Trophoblast cell (in vitro differentiated cells and primary cell): ENCODE data around the gene PIK3R6.

Source experiments
- DNase-seq, 2 donors: peaks; one replicate each; pipeline ENCODE4 v3.0.0-alpha.2; 2016
- H2AFZ ChIP-seq: 2 replicates; pipeline ENCODE4 v1.6.1; 2013; ENCODE audit warnings: low read length, moderate library complexity, mild to moderate bottlenecking; ENCODE audit not compliant: insufficient read depth, poor library complexity
- H2AK5ac ChIP-seq: 2 replicates; pipeline ENCODE4 v1.6.1; 2013; ENCODE audit warnings: mild to moderate bottlenecking, low read length
- H2BK120ac ChIP-seq: 2 replicates; pipeline ENCODE4 v1.6.1; 2013; ENCODE audit warnings: low read length, mild to moderate bottlenecking, moderate library complexity; ENCODE audit not compliant: insufficient read depth, poor library complexity
- H2BK12ac ChIP-seq: 2 replicates; pipeline ENCODE4 v1.6.1; 2013; ENCODE audit warnings: mild to moderate bottlenecking, low read length, moderate library complexity
- H2BK5ac ChIP-seq: 2 replicates; pipeline ENCODE4 v1.6.1; 2013; ENCODE audit warnings: low read length, low read depth, moderate library complexity, mild to moderate bottlenecking; ENCODE audit not compliant: poor library complexity
- H3K14ac ChIP-seq: 2 replicates; pipeline ENCODE4 v1.6.1; 2013; ENCODE audit warnings: mild to moderate bottlenecking, low read length
- H3K18ac ChIP-seq: 2 replicates; pipeline ENCODE4 v1.6.1; 2013; ENCODE audit warnings: mild to moderate bottlenecking, low read length
- H3K23ac ChIP-seq: 2 replicates; pipeline ENCODE4 v1.6.1; 2013; ENCODE audit warnings: low read length
- H3K27ac ChIP-seq: 2 replicates; pipeline ENCODE4 v1.5.1; 2013; ENCODE audit warnings: low read depth, mild to moderate bottlenecking, inconsistent platforms, low read length, moderate library complexity
- H3K27me3 ChIP-seq: 2 replicates; pipeline ENCODE4 v1.6.1; 2013; ENCODE audit warnings: inconsistent platforms, mild to moderate bottlenecking, low read length, moderate library complexity; ENCODE audit not compliant: insufficient read depth
- H3K36me3 ChIP-seq, 2 experiments: 1 replicate in 1 of 2; 2 replicates in 1 of 2; pipeline ENCODE4 v1.6.1; 2013; ENCODE audit warnings: low read length in 2 of 2, mild to moderate bottlenecking in 2 of 2, moderate library complexity in 1 of 2; ENCODE audit not compliant: insufficient read depth in 2 of 2, control insufficient read depth in 1 of 2
- H3K4ac ChIP-seq: 2 replicates; pipeline ENCODE4 v1.6.1; 2013; ENCODE audit warnings: low read depth, mild to moderate bottlenecking, low read length, moderate library complexity
- H3K4me1 ChIP-seq, 2 experiments: 1 replicate in 1 of 2; 2 replicates in 1 of 2; pipeline ENCODE4 v1.6.1; 2013; ENCODE audit warnings: low read length in 2 of 2, mild to moderate bottlenecking in 2 of 2, moderate library complexity in 1 of 2; ENCODE audit not compliant: insufficient read depth in 2 of 2, control insufficient read depth in 1 of 2
- H3K4me2 ChIP-seq: 2 replicates; pipeline ENCODE4 v1.6.1; 2013; ENCODE audit warnings: inconsistent platforms, mild to moderate bottlenecking, low read length, moderate library complexity
- H3K4me3 ChIP-seq: 2 replicates; pipeline ENCODE4 v1.5.1; 2013; ENCODE audit warnings: mild to moderate bottlenecking, low read depth, low read length, inconsistent platforms
- H3K79me1 ChIP-seq: one replicate; pipeline ENCODE4 v1.6.1; 2013; ENCODE audit warnings: low read length
- H3K79me2 ChIP-seq: 2 replicates; pipeline ENCODE4 v1.6.1; 2013; ENCODE audit warnings: low read length, mild to moderate bottlenecking; ENCODE audit not compliant: control insufficient read depth, insufficient read depth, poor library complexity
- H3K9ac ChIP-seq: 2 replicates; pipeline ENCODE4 v1.6.1; 2013; ENCODE audit warnings: mild to moderate bottlenecking, low read length
- H3K9me3 ChIP-seq: 2 replicates; pipeline ENCODE4 v1.6.1; 2013; ENCODE audit warnings: low read depth, mild to moderate bottlenecking, control low read depth, inconsistent platforms, low read length; ENCODE audit not compliant: insufficient read depth
- H4K12ac ChIP-seq: 2 replicates; pipeline ENCODE4 v1.6.1; 2013; ENCODE audit warnings: low read depth, mild to moderate bottlenecking, low read length, moderate library complexity
- H4K8ac ChIP-seq: 2 replicates; pipeline ENCODE4 v1.6.1; 2013; ENCODE audit warnings: low read depth, mild to moderate bottlenecking, low read length, moderate library complexity
- H4K91ac ChIP-seq: one replicate; pipeline ENCODE4 v1.6.1; 2013; ENCODE audit warnings: low read depth, mild to moderate bottlenecking, low read length, moderate library complexity
- WGBS: extraction: QIAGEN DNeasy Blood & Tissue Kit; methylation state at CpG from one replicate; pipeline ENCODE4 v1.1.7; 2013; ENCODE audit warnings: missing lambda C conversion rate; ENCODE audit not compliant: insufficient read length, insufficient coverage; ENCODE audit errors: extremely low coverage; 5-methylcytosine and 5-hydroxymethylcytosine counted together

Gene PIK3R6

GRCh38 chr17:8754890-8755289 is 112.6 kb downstream of the PIK3R6 start:
- Histone ChIP-seq H3K27ac (no peak overlapping the region), H4K91ac (no peak overlapping the region), H2BK5ac (no peak overlapping the region), H3K4me2 (no peak overlapping the region), H3K18ac (no peak overlapping the region), H3K4me1 (no peaks in the 10 kb centered on the region), H3K79me1 (no peaks in the 10 kb centered on the region), H2BK12ac (no peak overlapping the region), H4K8ac (no peak overlapping the region), H3K4me3 (no peak overlapping the region), H2AK5ac (no peak overlapping the region), H3K79me2 (no peaks in the 10 kb centered on the region), H2BK120ac (no peak overlapping the region), H2AFZ (no peak overlapping the region), H3K27me3 (no peaks in the 10 kb centered on the region), H3K4ac (no peak overlapping the region), H3K36me3 (no peaks in the 10 kb centered on the region), H3K9ac (no peak overlapping the region), H3K23ac (no peak overlapping the region), H3K14ac (no peak overlapping the region), H3K9me3 (no peaks in the 10 kb centered on the region), H4K12ac (no peak overlapping the region)
- WGBS, result no CpG with 5 or more reads among the region's 8 CpGs
- no peak for DNase-seq

GRCh38 chr17:8753976-8754440 is 113.5 kb downstream of the PIK3R6 start:
- Histone ChIP-seq H3K27ac (no peak overlapping the region), H3K4ac (no peak overlapping the region), H3K9ac (no peak overlapping the region), H2BK5ac (no peak overlapping the region), H3K27me3 (no peaks in the 10 kb centered on the region), H3K4me2 (no peak overlapping the region), H3K14ac (no peak overlapping the region), H3K79me1 (no peaks in the 10 kb centered on the region), H4K12ac (no peak overlapping the region), H3K4me3 (no peak overlapping the region), H4K91ac (no peak overlapping the region), H2BK120ac (no peak overlapping the region), H2AK5ac (no peak overlapping the region), H3K18ac (no peak overlapping the region), H3K23ac (no peak overlapping the region), H3K9me3 (no peaks in the 10 kb centered on the region), H3K79me2 (no peaks in the 10 kb centered on the region), H3K4me1 (no peaks in the 10 kb centered on the region), H4K8ac (no peak overlapping the region), H2BK12ac (no peak overlapping the region), H3K36me3 (no peaks in the 10 kb centered on the region), H2AFZ (no peak overlapping the region)
- no CpG with 5 or more reads among the region's 1 CpG for WGBS
- peak in 1 of 2 donors; percentile 47 for DNase-seq

GRCh38 chr17:8753136-8753975 is 114.1 kb downstream of the PIK3R6 start:
- Histone ChIP-seq H3K36me3 (no peaks in the 10 kb centered on the region), H3K23ac (no peak overlapping the region), H4K91ac (no peak overlapping the region), H3K79me2 (no peaks in the 10 kb centered on the region), H2AK5ac (no peak overlapping the region), H3K4me2 (no peak overlapping the region), H3K9me3 (no peaks in the 10 kb centered on the region), H2AFZ (no peak overlapping the region), H4K12ac (no peak overlapping the region), H3K27me3 (no peaks in the 10 kb centered on the region), H3K79me1 (no peaks in the 10 kb centered on the region), H3K14ac (no peak overlapping the region), H3K18ac (no peak overlapping the region), H2BK12ac (no peak overlapping the region), H3K4me3 (no peak overlapping the region), H3K4me1 (no peaks in the 10 kb centered on the region), H3K27ac (no peak overlapping the region), H3K4ac (no peak overlapping the region), H3K9ac (no peak overlapping the region), H4K8ac (no peak overlapping the region), H2BK120ac (no peak overlapping the region), H2BK5ac (no peak overlapping the region)
- no CpG with 5 or more reads among the region's 12 CpGs for WGBS
- no peak for DNase-seq
